Measurements from ENCODE around the gene CFAP20DC.
"Not testable (repeated sequence)": the region's sequence is repeated elsewhere in the genome, so short reads cannot be mapped to it uniquely, and the experiment has no call there.

CFAP20DC gene

DNA sequence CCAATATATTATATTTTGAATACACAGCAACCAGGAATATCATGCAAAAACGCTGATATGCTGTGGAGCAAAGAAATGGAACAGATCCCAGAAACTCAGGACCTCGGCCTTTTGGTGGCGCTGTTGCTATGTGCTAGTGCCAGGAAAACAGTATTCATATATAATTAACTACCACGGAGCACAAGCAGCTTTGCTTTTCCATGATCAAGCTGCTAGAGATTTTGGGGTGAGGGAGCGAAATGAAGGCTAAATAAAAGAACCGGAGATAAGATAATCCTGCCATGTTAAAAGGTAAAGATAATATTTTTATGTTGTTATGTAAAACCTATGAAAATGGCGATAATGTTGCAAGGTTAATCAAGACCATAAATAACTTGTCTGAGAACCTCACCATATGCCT is 225.5 kb downstream of the CFAP20DC start:
- peak; percentile 54 for DNase-seq (ENCODE audit: low read depth, low spot score)

DNA sequence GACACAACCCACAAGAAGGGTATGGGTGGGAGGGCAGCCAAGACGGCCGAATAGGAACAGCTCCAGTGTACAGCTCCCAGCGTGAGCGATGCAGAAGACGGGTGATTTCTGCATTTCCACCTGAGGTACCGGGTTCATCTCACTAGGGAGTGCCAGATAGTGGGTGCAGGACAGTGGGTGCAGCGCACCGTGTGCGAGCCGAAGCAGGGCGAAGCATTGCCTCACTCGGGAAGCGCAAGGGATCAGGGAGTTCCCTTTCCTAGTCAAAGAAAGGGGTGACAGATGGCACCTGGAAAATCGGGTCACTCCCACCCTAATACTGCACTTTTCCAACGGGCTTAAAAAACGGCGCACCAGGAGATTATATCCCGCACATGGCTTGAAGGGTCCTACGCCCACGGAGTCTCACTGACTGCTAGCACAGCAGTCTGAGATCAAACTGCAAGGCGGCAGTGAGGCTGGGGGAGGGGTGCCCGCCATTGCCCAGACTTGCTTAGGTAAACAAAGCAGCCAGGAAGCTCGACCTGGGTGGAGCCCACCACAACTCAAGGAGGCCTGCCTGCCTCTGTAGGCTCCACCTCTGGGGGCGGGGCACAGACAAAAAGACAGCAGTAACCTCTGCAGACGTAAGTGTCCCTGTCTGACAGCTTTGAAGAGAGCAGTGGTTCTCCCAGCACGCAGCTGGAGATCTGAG is 243.1 kb downstream of the CFAP20DC start:
- not testable (repeated sequence) for H3K9me3 ChIP-seq (ENCODE audit: control insufficient read depth, insufficient read depth, low read length); H3K27me3 ChIP-seq (ENCODE audit: control insufficient read depth, insufficient read depth, low read length); DNase-seq (ENCODE audit: low read depth, low spot score); H3K27ac ChIP-seq (ENCODE audit: low read length); H3K4me3 ChIP-seq (ENCODE audit: low read length); H3K4me1 ChIP-seq (ENCODE audit: control insufficient read depth, insufficient read depth, low read length); H3K36me3 ChIP-seq (ENCODE audit: control insufficient read depth, insufficient read depth, low read length)
- no CpG with 5 or more reads among the region's 26 CpGs for WGBS (ENCODE audit: insufficient coverage, insufficient read length)

More for the DNA sequence above, 225.5 kb downstream of the CFAP20DC start:
- H3K4me1 ChIP-seq (ENCODE audit: control insufficient read depth, insufficient read depth, low read length), result no peaks in the 10 kb centered on the region
- no peak overlapping the region for H3K27ac ChIP-seq (ENCODE audit: low read length)
- no peaks in the 10 kb centered on the region for H3K27me3 ChIP-seq (ENCODE audit: control insufficient read depth, insufficient read depth, low read length)
- no CpG with 5 or more reads among the region's 7 CpGs for WGBS (ENCODE audit: insufficient coverage, insufficient read length)
- H3K4me3 ChIP-seq (ENCODE audit: low read length), result no peak overlapping the region
- H3K36me3 ChIP-seq (ENCODE audit: control insufficient read depth, insufficient read depth, low read length), result no peaks in the 10 kb centered on the region
- H3K9me3 ChIP-seq (ENCODE audit: control insufficient read depth, insufficient read depth, low read length), result no peaks in the 10 kb centered on the region

DNA sequence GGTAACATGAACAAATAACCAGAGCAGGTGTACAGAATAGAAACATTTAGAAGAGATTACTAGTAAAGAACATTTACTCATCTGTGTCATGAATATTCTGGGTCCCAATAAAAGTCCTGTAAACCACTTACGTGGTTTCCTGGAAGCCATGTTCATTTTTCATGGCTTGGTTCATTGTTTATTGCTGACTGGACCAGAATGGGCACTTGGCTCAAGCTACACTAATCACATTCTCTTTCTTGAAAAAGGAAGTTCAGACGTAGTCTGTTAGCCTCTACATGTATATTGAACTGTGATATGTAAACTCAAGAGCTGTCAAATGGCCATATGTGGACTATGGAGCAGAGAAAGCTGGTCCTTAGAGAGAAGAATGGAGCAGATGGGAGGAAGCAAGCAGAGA is 244.9 kb downstream of the CFAP20DC start:
- Histone ChIP-seq H3K4me3 (ENCODE audit: low read length) (no peak overlapping the region), H3K27ac (ENCODE audit: low read length) (no peak overlapping the region), H3K36me3 (ENCODE audit: control insufficient read depth, insufficient read depth, low read length) (no peaks in the 10 kb centered on the region), H3K27me3 (ENCODE audit: control insufficient read depth, insufficient read depth, low read length) (no peaks in the 10 kb centered on the region), H3K9me3 (ENCODE audit: control insufficient read depth, insufficient read depth, low read length) (peaks cover 1% of the 10 kb centered on the region; the same call in 1 of the 2 replicates), H3K4me1 (ENCODE audit: control insufficient read depth, insufficient read depth, low read length) (no peaks in the 10 kb centered on the region)
- no CpG with 5 or more reads among the region's 2 CpGs for WGBS (ENCODE audit: insufficient coverage, insufficient read length)
- DNase-seq (ENCODE audit: low read depth, low spot score), result no peak

DNA sequence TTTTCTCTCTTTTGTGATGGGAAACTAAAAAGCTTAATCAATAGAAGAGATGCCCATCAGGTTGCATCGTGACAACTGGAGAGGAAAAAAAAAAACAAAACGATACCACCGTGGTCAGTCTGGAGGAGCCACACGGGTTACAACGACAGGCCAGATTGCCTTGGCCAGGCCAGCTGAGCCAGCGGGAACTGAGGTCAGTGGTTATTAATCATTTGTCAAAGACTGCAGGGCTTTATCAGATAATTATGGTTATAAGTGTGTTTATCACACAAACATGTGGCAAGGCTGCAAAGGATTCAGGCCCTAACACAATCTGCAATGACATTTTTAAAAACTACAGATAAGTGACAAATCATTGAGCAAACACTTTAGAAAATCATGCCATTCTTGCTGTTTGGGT is 248.3 kb downstream of the CFAP20DC start:
- Histone ChIP-seq H3K4me1 (ENCODE audit: control insufficient read depth, insufficient read depth, low read length) (no peaks in the 10 kb centered on the region), H3K27ac (ENCODE audit: low read length) (no peak overlapping the region), H3K27me3 (ENCODE audit: control insufficient read depth, insufficient read depth, low read length) (no peaks in the 10 kb centered on the region), H3K36me3 (ENCODE audit: control insufficient read depth, insufficient read depth, low read length) (no peaks in the 10 kb centered on the region), H3K4me3 (ENCODE audit: low read length) (no peak overlapping the region), H3K9me3 (ENCODE audit: control insufficient read depth, insufficient read depth, low read length) (peaks cover 1% of the 10 kb centered on the region; the same call in 1 of the 2 replicates)
- no CpG with 5 or more reads among the region's 6 CpGs for WGBS (ENCODE audit: insufficient coverage, insufficient read length)
- DNase-seq (ENCODE audit: low read depth, low spot score), result no peak

DNA sequence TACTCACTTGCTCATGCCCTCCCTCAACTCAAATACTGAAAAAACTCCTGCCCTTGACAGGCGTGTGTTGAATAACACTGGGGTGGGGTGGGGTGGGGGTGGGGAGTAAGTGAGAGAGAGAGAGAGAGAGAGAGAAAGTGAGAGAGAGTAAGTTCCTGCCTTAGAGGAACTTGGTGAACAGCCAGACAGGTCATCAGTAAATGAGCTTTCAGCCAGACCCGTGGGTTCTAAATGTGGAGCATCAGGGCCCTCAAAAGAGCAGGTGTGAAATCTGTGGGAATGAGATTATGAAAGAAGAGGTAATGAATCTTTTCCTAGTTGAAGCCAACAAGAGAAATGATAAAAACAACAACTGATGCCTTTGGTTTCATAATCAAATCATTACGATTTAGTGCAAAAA is 248.9 kb downstream of the CFAP20DC start:
- H3K27ac ChIP-seq (ENCODE audit: low read length), result no peak overlapping the region
- no peak overlapping the region for H3K4me3 ChIP-seq (ENCODE audit: low read length)
- no CpG with 5 or more reads among the region's 3 CpGs for WGBS (ENCODE audit: insufficient coverage, insufficient read length)
- H3K27me3 ChIP-seq (ENCODE audit: control insufficient read depth, insufficient read depth, low read length), result no peaks in the 10 kb centered on the region
- no peaks in the 10 kb centered on the region for H3K9me3 ChIP-seq (ENCODE audit: control insufficient read depth, insufficient read depth, low read length)
- no peak for DNase-seq (ENCODE audit: low read depth, low spot score)
- no peaks in the 10 kb centered on the region for H3K4me1 ChIP-seq (ENCODE audit: control insufficient read depth, insufficient read depth, low read length)
- H3K36me3 ChIP-seq (ENCODE audit: control insufficient read depth, insufficient read depth, low read length), result no peaks in the 10 kb centered on the region

DNA sequence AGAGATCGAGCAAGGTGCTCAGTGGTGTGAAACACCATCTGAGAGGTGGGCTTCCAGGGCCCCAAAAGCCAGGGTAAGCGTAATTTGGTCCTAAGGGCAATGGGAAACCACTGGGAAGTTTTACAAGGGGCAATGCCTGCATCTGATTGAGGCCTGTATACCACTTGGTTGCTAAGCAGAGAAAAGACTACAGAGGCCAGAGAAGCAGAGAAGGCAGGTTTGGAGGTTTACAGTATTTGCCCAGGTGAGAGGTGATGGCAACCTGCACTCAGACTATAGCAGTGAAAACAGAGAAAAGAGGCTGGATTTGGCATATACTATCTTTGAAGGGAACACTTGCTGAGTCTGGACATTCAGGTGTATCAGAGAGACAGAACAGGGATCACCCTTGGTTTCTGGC is 249.8 kb downstream of the CFAP20DC start:
- Histone ChIP-seq H3K4me1 (ENCODE audit: control insufficient read depth, insufficient read depth, low read length) (no peaks in the 10 kb centered on the region), H3K36me3 (ENCODE audit: control insufficient read depth, insufficient read depth, low read length) (no peaks in the 10 kb centered on the region), H3K27ac (ENCODE audit: low read length) (no peak overlapping the region), H3K4me3 (ENCODE audit: low read length) (no peak overlapping the region), H3K27me3 (ENCODE audit: control insufficient read depth, insufficient read depth, low read length) (no peaks in the 10 kb centered on the region), H3K9me3 (ENCODE audit: control insufficient read depth, insufficient read depth, low read length) (no peaks in the 10 kb centered on the region)
- WGBS (ENCODE audit: insufficient coverage, insufficient read length), result no CpG with 5 or more reads among the region's 2 CpGs
- DNase-seq (ENCODE audit: low read depth, low spot score), result no peak

DNA sequence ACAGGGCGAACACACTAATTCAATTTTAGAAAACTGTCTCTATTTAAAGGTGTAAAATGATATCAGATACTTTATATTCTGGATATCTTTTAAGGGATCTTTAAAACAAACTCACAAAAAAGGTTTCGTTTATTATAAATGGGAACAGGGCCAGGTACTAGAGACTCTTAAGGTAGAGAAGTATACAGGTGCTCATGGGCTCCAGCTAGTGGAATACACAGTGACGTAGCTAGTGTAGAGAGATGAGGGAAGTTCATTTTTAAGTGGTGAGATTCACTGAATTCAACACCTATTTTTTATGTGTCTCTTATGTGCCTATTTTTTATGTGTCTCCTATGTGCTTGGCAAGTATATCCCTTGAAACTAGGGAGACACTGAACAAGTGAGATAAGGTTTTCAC is 250.6 kb downstream of the CFAP20DC start:
- no peaks in the 10 kb centered on the region for H3K36me3 ChIP-seq (ENCODE audit: control insufficient read depth, insufficient read depth, low read length)
- no peaks in the 10 kb centered on the region for H3K27me3 ChIP-seq (ENCODE audit: control insufficient read depth, insufficient read depth, low read length)
- no peaks in the 10 kb centered on the region for H3K4me1 ChIP-seq (ENCODE audit: control insufficient read depth, insufficient read depth, low read length)
- no peak overlapping the region for H3K27ac ChIP-seq (ENCODE audit: low read length)
- H3K4me3 ChIP-seq (ENCODE audit: low read length), result no peak overlapping the region
- no peaks in the 10 kb centered on the region for H3K9me3 ChIP-seq (ENCODE audit: control insufficient read depth, insufficient read depth, low read length)
- WGBS (ENCODE audit: insufficient coverage, insufficient read length), result no CpG with 5 or more reads among the region's 3 CpGs
- no peak for DNase-seq (ENCODE audit: low read depth, low spot score)

DNA sequence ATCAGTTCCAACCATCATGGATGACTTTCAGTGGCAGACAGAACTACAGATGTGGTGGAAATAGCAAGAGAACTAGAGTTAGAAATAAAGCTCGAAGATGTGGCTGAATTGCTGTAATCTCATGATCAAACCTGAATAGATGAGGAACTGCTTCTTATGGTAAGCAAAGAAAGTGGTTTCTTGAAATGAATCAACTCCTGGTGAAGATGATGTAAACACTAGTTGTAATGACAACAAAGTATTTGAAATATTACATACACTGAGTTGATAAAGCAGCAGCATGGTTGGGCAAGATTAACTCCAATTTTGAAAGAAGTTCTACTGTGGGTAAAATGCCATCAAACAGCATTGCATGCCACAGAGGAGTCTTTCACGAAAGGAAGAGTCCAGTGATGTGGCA is 251.5 kb downstream of the CFAP20DC start:
- H3K4me1 ChIP-seq (ENCODE audit: control insufficient read depth, insufficient read depth, low read length), result no peaks in the 10 kb centered on the region
- DNase-seq (ENCODE audit: low read depth, low spot score), result no peak
- no peaks in the 10 kb centered on the region for H3K9me3 ChIP-seq (ENCODE audit: control insufficient read depth, insufficient read depth, low read length)
- H3K27ac ChIP-seq (ENCODE audit: low read length), result no peak overlapping the region
- no peaks in the 10 kb centered on the region for H3K36me3 ChIP-seq (ENCODE audit: control insufficient read depth, insufficient read depth, low read length)
- WGBS (ENCODE audit: insufficient coverage, insufficient read length), result no CpG with 5 or more reads among the region's 2 CpGs
- no peaks in the 10 kb centered on the region for H3K27me3 ChIP-seq (ENCODE audit: control insufficient read depth, insufficient read depth, low read length)
- no peak overlapping the region for H3K4me3 ChIP-seq (ENCODE audit: low read length)

DNA sequence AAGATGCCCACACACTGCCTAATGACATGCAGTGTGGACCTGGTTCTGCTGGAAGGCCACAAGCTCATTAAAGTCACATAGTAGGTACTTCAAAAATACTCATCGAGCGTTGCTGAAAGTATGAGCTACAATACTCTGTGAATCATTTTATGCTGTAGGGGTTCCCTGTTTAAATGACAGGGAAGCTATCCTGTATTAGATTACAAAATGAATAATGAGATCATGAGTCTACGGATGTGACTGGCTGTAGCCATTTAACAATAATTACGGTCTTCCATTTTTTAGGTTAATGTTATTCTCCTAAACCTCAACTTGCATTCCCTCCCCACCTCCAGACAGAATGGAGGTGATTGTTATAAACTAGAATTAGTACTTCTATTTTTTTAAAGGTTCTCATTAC is 255.1 kb downstream of the CFAP20DC start:
- no CpG with 5 or more reads among the region's 4 CpGs for WGBS (ENCODE audit: insufficient coverage, insufficient read length)
- no peak for DNase-seq (ENCODE audit: low read depth, low spot score)
- Histone ChIP-seq H3K27me3 (ENCODE audit: control insufficient read depth, insufficient read depth, low read length) (no peaks in the 10 kb centered on the region), H3K36me3 (ENCODE audit: control insufficient read depth, insufficient read depth, low read length) (no peaks in the 10 kb centered on the region), H3K4me1 (ENCODE audit: control insufficient read depth, insufficient read depth, low read length) (no peaks in the 10 kb centered on the region), H3K4me3 (ENCODE audit: low read length) (no peak overlapping the region), H3K27ac (ENCODE audit: low read length) (no peak overlapping the region), H3K9me3 (ENCODE audit: control insufficient read depth, insufficient read depth, low read length) (no peaks in the 10 kb centered on the region)

DNA sequence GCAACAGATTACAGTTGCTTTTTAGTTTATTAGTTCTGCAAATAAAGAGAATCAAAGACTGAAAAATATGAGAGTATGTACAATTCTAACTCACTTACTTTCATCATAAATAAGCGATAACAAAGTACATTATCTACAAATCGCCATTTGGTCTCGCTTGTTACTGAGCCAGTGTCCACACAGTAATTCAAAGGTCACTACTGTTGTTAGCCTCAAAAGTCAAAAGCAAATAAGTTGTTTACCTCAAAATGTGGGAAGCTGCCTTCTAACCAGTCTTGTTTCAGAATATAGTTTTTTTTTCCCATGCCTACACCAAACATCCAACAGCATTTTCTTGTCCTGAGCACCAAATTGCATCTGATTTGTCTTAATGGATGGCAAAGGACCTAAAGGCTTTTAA is 255.9 kb downstream of the CFAP20DC start:
- no peak overlapping the region for H3K4me3 ChIP-seq (ENCODE audit: low read length)
- no peaks in the 10 kb centered on the region for H3K9me3 ChIP-seq (ENCODE audit: control insufficient read depth, insufficient read depth, low read length)
- no peaks in the 10 kb centered on the region for H3K27me3 ChIP-seq (ENCODE audit: control insufficient read depth, insufficient read depth, low read length)
- WGBS (ENCODE audit: insufficient coverage, insufficient read length), result no CpG with 5 or more reads among the region's 3 CpGs
- H3K27ac ChIP-seq (ENCODE audit: low read length), result no peak overlapping the region
- H3K36me3 ChIP-seq (ENCODE audit: control insufficient read depth, insufficient read depth, low read length), result no peaks in the 10 kb centered on the region
- H3K4me1 ChIP-seq (ENCODE audit: control insufficient read depth, insufficient read depth, low read length), result no peaks in the 10 kb centered on the region
- DNase-seq (ENCODE audit: low read depth, low spot score), result no peak

DNA sequence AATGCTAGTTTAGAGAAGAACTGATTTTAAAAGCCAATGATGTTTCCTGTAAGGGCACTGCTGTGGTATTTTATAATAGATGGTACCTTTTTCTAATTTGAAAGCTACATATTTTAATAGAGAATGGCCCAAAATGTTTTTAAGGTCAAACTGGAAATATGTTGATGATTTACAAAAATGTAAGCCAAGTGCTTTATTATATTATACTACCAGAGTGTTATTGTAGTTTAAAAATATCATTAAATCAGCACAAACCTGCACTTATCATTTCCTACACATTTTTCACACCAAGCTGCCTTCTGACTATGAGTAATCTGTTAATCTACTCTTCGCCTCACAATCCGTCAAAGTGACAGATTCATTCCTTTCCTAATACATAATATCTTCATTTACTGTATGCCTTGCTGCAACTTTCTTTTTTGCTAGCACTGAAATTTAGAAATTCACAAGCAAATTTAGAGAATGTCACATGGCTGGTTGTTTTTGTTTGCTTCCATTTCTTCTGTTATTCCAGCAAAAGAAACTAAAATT is 256.8 kb downstream of the CFAP20DC start:
- Histone ChIP-seq H3K4me1 (ENCODE audit: control insufficient read depth, insufficient read depth, low read length) (no peaks in the 10 kb centered on the region), H3K36me3 (ENCODE audit: control insufficient read depth, insufficient read depth, low read length) (no peaks in the 10 kb centered on the region), H3K27me3 (ENCODE audit: control insufficient read depth, insufficient read depth, low read length) (no peaks in the 10 kb centered on the region), H3K27ac (ENCODE audit: low read length) (no peak overlapping the region), H3K4me3 (ENCODE audit: low read length) (no peak overlapping the region), H3K9me3 (ENCODE audit: control insufficient read depth, insufficient read depth, low read length) (no peaks in the 10 kb centered on the region)
- no peak for DNase-seq (ENCODE audit: low read depth, low spot score)
- WGBS (ENCODE audit: insufficient coverage, insufficient read length), result 100% methylated on average over 2 of the region's 2 CpGs
